ENCODE data around the gene EGLN3.

DNA sequence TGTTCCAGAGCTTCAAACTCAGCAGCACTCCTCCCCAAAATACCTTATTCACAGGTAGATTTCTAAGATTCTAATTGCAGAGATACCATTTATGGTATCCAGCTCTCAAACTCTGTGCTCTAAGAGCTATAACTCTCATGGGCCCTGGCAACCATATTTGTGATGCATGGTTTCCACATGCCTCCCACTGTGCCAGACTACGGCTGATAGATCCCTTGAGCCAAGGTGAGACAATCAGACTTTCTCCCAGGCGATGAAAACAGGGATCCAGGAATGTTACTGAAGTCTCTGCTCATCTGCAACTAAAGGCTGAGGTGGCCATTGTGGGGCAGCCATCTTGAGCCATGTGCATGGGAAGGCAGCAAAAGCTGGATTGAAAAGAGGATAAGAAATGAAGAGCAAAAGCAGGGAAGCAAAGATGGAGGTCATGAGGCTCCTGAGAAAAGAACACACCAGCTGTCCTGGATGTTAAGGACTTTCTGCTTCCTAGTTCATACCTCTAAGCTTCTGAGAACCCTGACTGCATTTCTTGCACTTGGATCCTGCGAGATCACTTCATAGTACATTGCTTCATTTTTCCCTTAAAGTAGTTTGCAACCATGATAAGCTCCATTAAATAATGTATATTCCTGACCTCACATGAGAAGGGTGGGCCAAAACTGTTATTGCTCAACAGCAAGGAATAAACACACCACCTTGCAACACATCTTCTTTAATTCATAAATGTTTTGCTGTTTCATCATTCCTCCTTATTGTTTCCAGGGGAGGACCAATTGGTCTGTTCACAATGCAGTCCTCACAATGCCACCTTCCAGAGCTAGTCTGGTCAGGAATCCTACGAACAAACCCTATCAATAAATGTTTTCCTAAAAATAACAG, 5.4 kb downstream of the EGLN3 start:
- TF ChIP-seq, protein P1, sequence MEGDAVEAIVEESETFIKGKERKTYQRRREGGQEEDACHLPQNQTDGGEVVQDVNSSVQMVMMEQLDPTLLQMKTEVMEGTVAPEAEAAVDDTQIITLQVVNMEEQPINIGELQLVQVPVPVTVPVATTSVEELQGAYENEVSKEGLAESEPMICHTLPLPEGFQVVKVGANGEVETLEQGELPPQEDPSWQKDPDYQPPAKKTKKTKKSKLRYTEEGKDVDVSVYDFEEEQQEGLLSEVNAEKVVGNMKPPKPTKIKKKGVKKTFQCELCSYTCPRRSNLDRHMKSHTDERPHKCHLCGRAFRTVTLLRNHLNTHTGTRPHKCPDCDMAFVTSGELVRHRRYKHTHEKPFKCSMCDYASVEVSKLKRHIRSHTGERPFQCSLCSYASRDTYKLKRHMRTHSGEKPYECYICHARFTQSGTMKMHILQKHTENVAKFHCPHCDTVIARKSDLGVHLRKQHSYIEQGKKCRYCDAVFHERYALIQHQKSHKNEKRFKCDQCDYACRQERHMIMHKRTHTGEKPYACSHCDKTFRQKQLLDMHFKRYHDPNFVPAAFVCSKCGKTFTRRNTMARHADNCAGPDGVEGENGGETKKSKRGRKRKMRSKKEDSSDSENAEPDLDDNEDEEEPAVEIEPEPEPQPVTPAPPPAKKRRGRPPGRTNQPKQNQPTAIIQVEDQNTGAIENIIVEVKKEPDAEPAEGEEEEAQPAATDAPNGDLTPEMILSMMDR (IDR thresholded peaks at IDR 0.05): no peak
- TF ChIP-seq SIN3A (IDR thresholded peaks at IDR 0.05; ENCODE audit: borderline replicate concordance, insufficient read depth, low read depth, low read length) (no peak), POLR2AphosphoS5 (IDR thresholded peaks at IDR 0.05; ENCODE audit: low read depth, low read length) (no peak)
- TF ChIP-seq, protein P2, sequence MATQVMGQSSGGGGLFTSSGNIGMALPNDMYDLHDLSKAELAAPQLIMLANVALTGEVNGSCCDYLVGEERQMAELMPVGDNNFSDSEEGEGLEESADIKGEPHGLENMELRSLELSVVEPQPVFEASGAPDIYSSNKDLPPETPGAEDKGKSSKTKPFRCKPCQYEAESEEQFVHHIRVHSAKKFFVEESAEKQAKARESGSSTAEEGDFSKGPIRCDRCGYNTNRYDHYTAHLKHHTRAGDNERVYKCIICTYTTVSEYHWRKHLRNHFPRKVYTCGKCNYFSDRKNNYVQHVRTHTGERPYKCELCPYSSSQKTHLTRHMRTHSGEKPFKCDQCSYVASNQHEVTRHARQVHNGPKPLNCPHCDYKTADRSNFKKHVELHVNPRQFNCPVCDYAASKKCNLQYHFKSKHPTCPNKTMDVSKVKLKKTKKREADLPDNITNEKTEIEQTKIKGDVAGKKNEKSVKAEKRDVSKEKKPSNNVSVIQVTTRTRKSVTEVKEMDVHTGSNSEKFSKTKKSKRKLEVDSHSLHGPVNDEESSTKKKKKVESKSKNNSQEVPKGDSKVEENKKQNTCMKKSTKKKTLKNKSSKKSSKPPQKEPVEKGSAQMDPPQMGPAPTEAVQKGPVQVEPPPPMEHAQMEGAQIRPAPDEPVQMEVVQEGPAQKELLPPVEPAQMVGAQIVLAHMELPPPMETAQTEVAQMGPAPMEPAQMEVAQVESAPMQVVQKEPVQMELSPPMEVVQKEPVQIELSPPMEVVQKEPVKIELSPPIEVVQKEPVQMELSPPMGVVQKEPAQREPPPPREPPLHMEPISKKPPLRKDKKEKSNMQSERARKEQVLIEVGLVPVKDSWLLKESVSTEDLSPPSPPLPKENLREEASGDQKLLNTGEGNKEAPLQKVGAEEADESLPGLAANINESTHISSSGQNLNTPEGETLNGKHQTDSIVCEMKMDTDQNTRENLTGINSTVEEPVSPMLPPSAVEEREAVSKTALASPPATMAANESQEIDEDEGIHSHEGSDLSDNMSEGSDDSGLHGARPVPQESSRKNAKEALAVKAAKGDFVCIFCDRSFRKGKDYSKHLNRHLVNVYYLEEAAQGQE (IDR thresholded peaks at IDR 0.05; ENCODE audit: insufficient read depth in 1 of 2, low read depth in 2 of 2, low read length in 1 of 2): no peak
